ENCODE results near the gene PTGDS.

The PTGDS gene

DNA sequence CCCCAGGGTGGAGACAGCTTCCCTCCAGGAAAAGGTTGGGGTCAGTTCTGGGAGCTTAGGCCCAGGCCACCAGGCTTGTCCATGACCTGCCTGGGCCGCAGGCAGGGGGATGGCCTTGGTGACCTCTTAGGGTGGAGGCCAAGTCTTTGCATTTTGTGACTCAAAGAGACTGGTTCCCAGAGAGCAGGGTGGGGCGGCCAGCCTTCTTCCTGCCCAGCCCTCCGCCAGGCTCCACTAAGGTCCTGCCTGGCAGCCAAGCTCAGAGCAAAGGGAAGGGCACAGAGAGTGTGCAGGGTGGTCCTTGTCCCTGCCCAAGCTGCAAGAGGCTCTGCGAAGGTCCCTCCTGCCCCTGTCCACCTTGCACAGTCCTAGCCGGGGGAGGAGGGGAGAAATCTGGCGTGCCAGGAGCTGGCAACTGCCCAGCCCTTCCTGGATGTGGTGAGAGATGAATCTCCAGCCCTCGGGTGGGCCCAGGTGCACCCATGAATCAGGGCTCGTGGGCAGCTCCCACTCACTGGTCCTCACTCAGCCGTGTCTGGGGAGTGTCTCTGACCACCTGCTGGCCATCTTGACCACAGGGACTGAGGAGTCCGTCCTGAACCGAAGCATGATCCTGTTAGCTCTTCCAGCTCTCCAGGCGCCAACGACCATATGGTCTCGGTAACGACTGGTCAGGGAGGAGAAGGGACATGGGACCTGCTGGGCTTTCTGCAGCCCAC lies 2.3 kb upstream of the PTGDS start:
- DNase-seq, result no peak

GRCh38 chr9:136975644-136976043 lies 1.7 kb upstream of the PTGDS start:
- no peak for DNase-seq

- DNase-seq, result no peak
Measured at GRCh38 chr9:136977649-136978072, 357 bp downstream of the PTGDS start.

GRCh38 chr9:136978073-136978864 lies 965 bp downstream of the PTGDS start:
- peak; percentile 84 for DNase-seq

- no peak for DNase-seq
Measured at GRCh38 chr9:136978865-136979544, 1.7 kb downstream of the PTGDS start.

DNA sequence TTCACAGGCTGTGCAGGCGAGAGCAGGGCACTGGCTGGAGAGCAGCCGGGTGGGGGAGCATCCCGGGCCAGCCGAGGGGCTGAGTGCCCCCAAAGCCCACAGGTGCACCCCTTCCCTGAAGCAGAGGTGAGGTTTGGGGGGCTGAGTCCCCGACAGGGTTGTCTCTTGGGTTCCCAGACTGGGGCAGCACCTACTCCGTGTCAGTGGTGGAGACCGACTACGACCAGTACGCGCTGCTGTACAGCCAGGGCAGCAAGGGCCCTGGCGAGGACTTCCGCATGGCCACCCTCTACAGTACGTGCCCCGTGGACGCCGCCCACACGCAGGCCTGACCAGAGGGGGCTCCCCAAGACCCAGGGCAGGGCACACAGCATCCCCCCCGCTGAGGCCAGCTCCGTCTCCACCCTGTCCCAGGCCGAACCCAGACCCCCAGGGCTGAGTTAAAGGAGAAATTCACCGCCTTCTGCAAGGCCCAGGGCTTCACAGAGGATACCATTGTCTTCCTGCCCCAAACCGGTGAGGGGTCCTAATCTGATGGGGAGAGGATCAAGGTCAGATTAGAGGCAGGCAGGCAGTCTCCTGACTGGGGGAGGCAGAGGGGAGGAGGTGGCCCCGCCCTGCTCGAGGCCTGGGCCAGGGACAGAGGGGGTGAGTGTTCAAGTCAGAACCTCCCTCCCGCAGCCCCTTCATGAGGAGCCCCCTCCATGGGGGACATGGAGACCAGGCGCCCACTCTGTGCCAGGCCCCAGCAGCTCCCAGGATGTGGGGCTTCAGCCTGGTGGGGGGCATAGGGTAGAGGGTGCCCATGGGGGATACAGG lies 2.7 kb downstream of the PTGDS start:
- DNase-seq, result no peak

DNA sequence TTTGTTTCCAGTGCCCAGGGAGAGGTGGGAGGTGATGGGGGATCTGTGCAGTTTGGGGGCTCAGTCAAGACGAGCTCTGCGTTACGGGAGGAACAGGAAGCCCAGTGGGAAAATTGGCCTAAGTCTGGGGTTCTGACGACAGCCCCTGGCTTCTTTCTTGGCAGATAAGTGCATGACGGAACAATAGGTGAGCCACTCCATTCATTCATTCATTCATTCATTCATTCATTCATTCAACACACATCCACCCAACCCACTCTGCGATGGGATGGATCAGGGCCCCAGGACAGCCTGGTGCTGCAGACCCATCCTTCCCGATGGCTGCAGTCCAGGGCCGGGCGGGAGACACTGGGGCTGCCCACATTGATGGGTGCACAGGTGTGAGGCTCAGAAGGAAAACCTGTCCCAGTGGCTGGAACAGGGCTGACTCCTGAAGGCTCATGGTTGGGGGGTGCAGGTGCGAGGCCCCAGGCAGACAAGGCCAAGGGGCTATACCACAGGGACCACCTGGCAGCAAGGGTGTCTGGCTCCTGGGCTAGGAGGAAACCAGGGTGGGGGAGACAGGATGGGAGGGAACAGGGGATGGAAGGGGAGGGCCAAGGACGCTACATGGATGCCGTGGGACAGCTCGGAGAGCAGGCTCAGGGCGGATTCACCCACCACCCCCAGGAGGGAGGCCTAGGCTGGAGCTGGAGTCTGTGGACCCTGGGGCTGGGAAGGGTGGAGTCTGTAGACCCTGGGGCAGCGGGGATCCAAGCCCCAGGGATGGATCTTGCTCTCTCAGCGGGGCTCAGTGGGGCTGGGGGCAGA lies 3.6 kb downstream of the PTGDS start:
- DNase-seq, result no peak

GRCh38 chr9:136981588-136982231 lies 4.4 kb downstream of the PTGDS start:
- DNase-seq, result no peak

- DNase-seq, result no peak
Measured at GRCh38 chr9:136982232-136983051, 5.1 kb downstream of the PTGDS start, which contains the start of gene LCNL1. LCNL1 (plus strand) TSS chr9:136982993; CDS start chr9:136983587, 594 bp downstream.

DNA sequence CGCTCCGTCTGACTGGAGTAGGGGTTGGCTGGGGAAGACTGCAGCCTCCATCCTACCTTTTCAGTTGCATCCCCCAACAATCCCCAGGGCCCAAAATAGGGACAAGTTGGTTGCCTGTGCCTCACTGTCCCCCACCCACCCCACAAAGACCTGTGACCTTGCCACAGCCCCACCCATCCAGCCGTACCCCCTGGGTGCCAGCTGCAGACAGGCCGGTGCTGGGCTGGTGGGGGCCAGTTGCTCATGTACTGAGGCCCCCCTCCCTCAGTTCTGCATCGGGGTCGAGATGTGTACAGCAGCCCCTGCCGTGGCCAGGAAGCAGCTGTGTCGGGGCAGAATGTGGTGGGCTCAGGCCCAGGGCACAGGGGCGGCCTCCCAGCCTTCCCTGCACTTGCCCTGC lies 5.9 kb downstream of the PTGDS start:
- DNase-seq, result no peak

GRCh38 chr9:136983656-136984314 lies 6.5 kb downstream of the PTGDS start:
- no peak for DNase-seq

- DNase-seq, result no peak
Measured at GRCh38 chr9:136984464-136985026, 7.2 kb downstream of the PTGDS start.

GRCh38 chr9:136985027-136985602 lies 7.8 kb downstream of the PTGDS start:
- no peak for DNase-seq

DNA sequence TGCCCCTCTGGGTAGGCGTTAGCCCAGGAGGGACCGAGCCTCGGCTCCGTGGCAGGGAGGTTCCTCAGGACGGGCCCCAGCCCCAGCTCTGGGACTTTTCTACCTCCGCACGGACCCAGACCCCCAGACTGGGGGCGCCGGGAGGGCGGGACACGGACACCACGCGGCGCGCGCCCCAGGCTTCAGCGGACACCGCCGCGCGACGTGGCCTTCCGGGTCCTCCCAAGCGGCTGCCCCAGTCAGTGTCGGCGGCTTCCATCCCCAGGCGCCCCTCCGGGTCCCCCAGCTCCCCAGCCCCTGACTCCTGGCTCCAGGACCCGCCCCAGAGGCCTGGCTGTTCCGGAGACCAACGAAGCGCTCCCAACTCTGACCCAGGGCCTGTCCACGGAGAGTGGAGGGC lies 8.5 kb downstream of the PTGDS start:
- no peak for DNase-seq

DNA sequence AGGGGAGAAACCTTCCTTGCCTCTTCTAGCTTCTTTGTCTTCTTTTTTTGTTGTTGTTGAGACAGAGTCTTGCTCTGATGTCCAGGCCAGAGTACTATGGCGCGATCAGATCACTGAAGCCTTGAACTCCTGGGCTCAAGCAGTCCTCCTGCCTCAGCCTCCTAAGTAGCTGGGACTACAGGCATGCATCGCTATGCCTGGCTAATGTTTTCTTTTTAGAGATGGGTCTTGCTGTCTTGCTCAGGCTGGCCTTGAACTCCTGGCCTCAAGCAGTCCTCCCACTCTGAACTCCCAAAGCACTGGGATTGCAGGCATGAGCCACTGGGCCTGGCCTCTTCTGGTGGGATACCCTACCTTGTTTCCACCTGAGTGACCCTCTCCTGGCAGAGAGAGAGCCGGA lies 11.6 kb downstream of the PTGDS start:
- DNase-seq, result no peak

DNA sequence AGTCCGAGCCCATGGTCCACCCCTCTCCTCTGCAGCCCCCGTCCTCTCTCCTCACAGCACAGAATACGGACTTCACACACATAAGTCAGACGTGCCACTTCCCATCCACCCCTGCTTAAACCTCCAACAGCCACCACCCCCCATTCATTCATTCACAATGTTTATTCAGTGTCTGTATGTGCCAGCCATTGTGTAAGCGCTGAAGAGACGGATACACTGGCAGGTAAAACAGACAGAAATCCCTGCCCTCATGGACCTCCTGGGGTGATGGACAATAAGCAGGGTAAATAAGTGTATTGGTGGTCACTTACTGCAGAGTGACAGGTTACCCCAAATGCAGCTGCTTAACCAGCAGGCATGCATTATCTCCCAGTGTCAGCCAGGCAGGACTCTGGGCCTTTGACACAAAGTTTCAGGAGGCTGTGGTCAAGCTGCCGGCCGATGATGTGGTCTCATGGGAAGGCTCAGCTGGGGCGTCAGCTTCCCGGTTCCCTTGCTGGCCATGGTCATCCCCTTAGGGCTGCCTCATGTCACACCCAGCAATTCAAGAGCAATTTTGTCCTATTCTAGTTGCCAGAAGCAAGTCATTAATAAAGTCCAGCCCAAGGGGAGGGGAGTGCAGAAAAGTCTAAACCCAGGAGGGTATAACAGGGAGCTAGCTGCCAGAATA lies 13.1 kb downstream of the PTGDS start:
- no peak for DNase-seq

DNA sequence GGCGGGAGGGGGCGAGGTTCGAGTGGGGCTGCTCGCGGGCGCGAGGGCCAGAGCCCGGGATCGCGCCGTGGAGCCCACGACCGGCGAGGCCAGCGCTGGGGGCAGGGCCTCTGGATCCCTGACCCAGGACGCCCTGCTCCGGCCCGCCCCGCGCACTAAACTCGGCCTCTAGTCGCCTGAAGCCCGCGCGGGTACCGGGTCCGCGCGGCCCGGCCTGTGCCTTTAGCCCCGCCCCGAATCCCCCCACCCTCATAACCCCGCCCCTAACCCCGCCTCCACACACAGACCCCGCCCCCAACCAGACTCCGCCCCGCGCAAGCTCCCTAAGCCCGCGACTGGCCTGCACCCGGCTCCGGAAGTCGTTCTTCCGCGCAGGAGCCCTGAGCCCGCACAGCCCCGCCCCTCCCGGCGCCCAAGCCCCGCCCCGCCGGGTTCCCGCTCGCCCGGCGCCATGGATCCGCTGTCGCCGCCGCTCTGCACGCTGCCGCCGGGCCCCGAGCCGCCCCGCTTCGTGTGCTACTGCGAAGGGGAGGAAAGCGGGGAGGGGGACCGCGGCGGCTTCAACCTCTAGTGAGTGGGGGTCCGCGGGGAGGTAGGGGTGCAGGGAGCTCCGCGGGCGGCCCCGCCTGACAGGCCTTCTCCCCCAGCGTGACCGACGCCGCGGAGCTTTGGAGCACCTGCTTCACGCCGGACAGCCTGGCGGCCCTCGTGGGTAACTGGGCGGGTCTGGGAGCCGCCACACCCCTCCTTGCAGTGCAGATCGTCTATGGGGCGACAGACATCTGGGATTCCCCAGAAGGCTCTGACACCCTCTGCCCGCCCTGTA lies 14.9 kb downstream of the PTGDS start, which contains the start of gene PAXX:
TSS of gene PAXX (plus strand) at position 430 of the 826 bp plus-strand sequence. CDS start at position 452, 22 bp downstream.
- DNase-seq, result peak; percentile 93
